Measurements from ENCODE around the gene IL23A.
"Not testable (repeated sequence)": the region's sequence is repeated elsewhere in the genome, so short reads cannot be mapped to it uniquely, and the experiment has no call there.

Gene IL23A, protein sequence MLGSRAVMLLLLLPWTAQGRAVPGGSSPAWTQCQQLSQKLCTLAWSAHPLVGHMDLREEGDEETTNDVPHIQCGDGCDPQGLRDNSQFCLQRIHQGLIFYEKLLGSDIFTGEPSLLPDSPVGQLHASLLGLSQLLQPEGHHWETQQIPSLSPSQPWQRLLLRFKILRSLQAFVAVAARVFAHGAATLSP

DNA sequence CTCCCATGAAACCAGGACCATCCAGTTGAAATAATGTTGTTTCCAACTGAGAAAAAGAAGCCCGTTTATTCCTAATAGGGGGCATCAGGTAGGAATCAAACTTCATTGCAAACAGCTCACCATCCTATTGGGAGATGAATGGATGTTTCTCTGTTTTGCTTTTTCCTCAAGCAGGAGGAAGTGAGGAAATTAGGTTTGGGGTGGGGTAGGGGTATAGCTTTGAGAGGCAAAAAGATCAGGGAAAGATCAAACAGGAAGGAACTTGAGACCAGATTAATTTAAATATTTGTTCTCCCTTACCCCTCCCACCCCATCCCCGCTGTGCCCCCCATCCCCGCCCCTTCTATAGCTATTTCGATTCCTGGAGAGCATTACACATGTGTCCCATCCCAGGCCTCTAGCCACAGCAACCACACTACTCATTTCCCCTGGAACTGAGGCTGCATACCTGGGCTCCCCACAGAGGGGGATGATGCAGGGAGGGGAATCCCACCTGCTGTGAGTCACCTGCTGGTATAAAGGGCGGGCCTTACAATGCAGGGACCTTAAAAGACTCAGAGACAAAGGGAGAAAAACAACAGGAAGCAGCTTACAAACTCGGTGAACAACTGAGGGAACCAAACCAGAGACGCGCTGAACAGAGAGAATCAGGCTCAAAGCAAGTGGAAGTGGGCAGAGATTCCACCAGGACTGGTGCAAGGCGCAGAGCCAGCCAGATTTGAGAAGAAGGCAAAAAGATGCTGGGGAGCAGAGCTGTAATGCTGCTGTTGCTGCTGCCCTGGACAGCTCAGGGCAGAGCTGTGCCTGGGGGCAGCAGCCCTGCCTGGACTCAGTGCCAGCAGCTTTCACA, at the start of gene IL23A:
Gene IL23A, plus strand, starts transcription at position 577 of the 850 bp plus-strand sequence. Its CDS starts 161 bp downstream, at position 738.
- peak; percentile 90 to 93 for DNase-seq

DNA sequence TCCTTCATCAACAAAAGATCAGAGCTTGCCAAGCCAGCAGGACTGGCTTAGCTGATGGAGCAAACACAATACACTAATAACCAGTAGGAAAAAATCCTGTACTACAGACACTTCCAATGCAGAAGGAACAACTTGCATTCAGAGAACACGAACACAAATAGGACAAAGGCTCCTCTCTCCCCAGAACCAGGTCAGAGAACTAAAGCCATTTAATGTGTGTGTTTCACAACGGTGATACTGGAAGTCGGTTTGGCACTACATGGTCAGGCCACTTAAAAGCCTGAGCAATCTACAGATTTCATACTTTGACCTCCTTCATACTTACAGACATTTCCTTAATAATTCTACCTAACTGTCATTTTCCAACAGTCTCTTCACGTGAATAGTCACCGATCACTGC, 44.9 kb upstream of the IL23A start:
- no peak for DNase-seq

DNA sequence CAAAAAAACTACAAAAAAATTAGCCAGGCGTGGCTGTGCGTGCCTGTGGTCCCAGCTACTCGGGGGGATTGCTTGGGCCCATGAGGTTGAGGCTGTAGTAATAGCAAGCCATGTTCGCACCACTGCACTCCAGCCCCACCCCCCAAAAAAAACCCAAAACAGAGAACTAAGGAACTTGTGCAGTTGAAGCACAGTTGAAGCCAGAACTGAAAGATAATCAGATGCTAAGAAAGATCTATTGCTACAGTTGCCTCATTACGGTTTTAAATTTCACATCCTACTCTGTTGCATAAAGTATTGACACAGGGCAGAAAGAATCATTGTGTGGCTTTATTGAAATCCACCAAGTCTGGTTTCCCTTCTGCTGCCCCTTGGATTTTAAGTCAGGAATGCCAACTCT, 42.4 kb upstream of the IL23A start:
- DNase-seq, result no peak

DNA sequence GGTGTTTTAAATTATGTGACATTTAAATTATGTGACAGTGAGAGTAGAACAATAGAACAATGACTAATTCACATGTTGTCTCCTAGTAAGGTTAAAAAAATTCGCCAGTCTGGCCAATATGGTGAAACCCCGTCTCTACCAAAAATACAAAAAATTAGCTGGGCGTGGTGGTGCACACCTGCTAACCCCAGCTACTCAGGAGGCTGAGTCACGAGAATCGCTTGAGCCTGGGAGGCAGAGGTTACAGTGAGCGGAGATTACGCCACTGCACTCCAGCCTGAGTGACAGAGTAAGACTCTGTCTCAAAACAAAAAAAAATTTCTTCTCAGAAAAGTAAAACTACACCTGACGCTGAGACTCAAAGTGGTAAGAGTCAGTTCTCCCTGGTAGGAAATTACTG, 41.3 kb upstream of the IL23A start:
- no peak for DNase-seq

DNA sequence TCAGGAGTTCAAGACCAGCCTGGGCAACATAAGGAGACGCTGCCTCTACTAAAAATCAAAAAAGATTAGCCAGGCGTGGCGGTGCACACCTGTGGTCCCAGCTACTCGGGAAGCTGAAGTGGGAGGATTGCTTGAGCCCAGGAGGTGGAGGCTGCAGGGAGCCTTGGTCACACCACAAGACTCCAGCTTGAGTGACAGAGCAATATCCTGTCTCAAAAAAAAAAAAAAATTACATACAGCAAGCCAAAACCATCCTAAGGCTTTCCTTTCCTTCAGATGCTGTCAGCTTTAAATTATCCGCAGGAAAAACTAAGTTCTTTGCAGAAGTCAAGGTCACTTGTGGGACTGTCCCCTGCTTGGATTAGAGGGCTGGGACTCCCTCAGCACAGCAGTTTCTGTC, 39.9 kb upstream of the IL23A start:
- no peak for DNase-seq

DNA sequence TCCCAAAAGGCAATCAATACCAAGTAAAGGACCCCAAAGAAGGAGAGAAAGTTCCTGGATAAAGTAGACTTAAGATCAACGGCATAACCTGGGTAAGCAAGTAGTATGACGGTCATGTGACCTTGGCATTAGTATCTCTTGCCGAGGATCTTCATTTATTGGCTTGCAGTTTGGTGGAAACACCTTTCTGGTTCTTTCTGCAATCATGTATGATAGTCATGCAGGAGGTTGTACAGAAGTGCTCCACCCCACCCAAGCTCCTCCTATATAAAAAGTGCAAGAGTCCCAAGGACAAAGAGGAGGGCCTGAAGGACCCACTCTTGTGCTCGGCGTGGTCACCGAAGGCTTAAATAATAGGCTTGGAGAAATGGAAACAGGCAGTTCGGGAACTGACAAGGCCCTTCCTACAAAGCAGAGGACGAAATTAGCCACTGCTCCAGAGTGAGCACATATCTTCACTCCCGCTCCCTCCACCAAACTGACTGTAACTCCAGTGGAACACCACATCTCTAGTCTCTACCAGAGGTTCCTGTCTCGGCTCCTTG, 39.3 kb upstream of the IL23A start:
- DNase-seq, result peak; percentile 12 to 57

DNA sequence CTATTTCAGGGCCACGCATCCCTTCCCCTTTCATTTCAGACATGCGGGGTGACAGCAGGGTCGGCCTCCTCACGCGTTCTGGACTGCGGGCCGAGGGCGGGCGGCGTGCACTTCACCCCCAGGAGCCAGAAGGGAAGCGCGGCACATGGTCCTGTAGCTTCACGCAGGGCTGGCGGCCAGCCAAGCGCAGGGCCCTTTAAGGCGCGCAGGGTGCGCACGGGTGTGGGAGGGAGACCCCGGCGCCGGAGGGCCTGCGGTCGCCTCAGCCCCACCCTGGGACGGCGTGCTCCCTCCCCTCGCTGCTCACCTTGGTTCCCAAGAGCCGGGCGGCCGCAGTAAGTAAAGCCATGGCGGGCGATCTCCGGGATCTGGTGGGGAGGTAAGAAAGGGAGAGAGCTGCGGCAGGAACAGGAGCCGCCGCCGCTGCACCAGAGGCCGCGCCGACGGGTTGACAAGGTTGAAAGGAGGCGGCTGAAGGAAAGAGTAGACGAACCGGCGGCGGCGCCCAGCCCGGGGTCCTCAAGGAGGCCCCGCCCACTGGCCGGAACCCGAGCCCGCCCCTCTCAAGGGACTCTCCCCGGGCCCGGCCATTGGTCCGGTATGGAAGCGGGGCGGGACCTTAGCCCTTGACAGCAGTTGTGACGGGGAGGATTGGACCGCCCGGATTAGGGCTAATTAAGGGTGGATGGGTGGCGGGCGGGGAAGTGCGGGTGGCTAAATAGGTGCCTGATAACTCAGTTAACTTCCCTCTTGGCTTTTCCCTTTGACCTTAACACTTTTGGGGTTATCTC, 38.6 kb upstream of the IL23A start, which contains the start of gene CS:
Gene CS, minus strand, starts transcription at position 478 of the 791 bp plus-strand sequence. Its CDS starts 129 bp downstream, at position 349.
- peak; percentile 99 for DNase-seq

DNA sequence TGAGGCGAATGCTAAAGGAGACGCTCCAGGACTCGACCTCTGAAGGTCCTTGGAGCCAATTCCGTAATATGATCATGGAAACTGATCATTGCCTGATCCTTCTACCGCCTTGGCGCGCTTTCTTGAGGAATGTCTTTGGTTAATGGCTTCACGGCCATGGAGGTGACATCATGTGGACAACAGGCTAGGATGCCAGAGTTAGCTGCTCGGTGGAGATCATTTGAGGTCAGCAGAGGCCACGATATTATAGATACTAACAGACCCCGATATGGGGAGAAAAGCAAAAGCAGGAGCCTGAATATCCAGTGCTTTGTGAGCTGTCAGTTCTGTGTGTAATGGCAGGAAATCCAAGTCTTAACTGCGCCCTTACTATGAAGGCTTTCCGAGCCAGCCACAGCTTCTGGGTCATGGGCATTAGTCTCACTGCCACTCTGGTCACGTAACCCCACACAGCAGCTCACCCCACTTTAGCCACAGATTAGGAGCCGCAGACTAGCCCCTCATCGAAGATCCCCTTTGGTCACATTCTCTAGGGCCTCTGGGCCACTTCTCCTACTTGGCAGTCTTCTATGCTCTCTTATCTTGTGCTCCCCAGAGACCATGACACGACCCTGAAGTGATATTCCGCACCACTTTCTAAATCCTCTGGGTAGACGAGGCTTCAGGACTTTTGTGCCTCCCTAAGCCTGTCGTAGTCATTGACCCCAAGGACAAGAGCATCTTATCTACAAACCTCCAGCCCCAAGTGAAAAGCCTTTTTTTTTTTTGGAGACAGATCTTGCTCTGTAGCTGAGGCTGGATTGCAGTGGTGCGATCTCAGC, 37.8 kb upstream of the IL23A start:
- DNase-seq, result no peak

DNA sequence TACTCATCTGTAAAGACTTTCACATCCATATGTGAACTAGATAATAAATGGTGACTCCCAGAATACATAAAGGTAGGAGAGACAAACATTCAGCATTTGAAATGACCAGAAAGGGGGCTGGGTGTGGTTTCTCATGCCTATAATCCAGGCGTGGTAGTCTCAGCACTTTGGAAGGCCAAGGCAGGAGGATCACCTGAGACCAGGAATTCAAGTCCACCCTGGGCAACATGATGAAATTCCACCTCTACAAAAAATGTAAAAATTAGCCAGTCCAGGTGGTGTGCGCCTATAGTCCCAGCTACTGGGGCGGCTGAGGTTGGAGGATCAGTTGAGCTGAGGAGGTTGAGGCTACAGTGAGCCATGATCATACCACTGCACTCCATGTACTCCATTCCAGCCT, 34.4 kb upstream of the IL23A start:
- DNase-seq, result no peak

DNA sequence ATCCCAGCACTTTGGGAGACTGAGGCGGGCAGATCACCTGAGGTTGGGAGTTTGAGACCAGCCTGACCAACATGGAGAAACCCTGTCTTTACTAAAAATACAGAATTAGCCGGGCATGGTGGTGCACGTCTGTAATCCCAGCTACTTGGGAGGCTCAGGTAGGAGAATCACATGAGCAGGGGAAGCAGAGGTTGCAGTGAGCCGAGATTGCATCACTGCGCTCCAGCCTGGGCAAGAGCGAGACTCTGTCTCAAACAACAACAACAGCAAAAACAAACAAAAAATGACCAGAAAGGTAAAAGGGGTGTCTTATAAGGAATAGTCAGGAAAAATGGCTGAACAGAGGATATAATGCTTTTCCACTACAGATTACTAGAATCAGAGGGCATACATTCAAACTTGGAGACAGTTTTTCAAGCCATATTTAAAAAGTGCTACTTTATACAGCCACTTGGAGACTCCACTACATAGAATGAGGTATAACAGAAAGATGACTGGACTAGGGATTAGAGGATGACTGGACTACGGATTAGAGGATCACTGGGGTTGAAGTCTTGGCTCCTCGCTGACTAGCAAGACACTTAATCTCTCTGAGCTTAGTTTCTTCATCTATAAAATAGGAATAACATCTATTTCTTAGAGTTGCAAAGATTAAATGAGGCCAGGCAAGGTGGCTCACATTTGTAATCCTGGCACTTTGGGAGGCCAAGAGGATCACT, 33.7 kb upstream of the IL23A start:
- DNase-seq, result no peak

DNA sequence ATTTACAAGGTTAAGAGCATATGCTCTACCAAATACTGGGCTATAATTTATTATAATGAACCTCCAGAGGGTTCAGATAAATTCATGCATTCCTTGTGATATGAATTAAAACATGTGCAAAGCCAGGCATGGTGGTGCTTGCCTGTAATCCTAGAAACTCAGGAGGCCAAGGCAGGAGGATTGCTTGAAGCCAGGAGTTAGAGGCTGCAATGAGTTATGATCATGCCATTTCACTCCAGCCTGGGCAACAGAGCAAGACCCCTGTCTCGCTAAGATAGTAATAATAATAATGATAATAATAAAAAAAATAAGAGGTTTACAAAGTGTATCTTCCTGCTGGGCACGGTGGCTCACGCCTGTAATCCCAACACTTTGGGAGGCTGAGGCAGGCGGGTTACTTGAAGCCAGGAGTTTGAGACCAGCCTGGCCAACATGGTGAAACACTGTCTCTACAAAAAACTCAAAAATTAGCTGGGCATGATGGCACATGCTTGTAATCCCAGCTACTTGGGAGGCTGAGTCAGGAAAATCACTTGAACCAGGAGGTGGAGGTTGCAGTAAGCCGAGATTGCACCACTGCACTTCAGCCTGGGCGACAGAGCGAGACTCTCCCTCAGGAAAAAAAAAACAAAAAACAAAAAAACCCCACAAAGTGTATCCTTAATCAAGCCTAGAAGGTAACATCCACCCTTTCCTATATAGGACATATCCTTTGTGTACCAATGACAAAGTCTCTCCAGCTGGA, 31.3 kb upstream of the IL23A start:
- DNase-seq, result no peak

DNA sequence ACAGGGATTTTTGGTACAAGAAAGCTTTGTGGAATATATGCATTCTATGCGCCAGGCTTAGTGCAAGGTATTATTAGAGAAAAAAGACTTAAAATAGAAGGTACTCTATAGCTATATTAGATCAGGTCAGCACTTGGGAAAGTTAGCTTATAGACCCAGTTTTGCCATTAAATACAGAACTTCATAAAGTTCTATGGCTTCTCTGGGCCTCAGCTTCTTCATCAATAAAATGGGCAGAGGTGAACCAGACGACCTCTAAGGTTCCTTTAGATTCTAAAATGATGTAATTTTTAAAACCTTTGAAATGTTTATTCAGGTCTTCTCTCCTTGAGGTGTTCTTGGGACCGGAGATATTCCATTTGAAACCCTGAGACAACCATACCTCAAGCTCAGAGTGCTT, 30.0 kb upstream of the IL23A start:
- no peak for DNase-seq

DNA sequence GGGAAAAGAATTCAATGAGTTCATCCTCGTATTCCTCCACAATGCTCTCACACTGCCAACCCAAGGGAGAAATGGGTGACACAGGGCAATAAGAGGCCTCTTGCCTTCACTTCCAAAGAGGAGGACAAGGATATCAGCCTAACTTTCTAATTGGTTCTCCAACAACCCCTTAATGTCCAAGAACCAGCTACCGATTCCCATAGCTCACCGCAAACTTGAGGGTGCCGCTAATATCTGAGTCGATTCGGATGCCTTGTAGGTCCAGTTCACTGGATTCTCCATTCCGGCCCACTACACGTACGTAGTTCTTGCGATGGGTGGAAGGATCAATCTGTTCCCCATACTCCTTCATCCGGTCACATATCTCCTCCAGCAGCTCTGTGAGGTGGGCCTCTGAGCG, 27.7 kb upstream of the IL23A start:
- DNase-seq, result no peak

DNA sequence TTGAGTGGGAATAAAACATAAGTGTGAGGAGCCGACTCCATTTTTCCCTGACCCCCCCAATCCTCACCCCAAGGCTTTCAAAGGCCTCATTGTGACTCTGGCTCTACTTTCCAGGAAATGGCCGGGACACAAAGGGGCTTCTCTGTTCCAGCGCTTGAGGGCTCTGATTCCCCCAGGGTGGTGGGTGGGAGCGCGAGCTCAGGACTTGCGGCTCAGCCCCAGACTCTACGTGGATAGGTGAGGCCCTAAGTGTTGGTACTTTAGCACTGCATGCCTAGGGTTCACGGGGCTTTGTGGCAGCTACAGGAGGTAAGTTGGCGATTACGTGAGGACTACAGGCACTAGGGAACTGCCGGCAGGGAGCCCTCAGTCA, 23.4 kb upstream of the IL23A start:
- no peak for DNase-seq

DNA sequence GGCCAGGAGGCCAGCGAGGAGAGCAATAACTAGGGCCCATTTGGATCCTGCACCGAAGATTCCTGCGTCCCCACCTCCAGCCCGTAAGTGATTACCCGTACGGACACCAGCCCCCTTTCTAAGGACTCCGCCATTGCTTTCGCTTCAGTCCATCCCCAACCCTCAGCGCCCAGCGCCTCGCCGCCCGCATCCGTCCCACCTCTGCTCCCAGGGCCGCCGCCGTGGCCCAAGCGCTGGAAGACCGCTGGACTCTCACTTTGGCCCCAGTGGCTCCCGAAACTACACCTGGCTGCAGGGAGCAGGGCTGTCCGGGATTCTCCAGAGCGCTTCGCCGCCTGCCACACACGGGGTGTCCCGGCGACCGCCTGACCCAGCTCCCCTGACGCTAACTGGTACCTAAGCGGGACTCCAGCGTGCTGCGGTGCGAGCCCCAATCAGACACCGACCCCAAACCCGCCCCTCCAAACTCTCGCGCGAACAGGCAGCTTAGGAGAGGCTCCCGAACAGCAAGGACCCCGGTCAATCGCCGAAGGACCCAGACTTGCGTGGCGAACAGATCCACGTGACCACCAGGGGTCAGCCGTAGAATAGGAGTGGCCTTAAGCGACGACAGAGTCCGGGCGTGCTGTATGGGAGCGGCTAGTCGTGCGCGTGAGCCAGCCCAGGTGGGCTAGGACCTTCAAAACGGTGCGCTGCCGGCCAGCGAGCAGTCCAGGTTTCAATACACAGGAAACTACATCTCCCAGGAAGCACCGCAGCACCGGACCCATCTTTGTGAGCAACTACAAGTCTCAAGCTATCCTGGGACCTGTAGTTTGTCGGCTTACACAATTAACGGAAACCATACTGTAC, 22.8 kb upstream of the IL23A start, which contains the start of gene CNPY2:
Gene CNPY2, minus strand, starts transcription at position 367 of the 852 bp plus-strand sequence. CDS start 771 bp downstream, outside the sequence.
- peak; percentile 96 for DNase-seq

DNA sequence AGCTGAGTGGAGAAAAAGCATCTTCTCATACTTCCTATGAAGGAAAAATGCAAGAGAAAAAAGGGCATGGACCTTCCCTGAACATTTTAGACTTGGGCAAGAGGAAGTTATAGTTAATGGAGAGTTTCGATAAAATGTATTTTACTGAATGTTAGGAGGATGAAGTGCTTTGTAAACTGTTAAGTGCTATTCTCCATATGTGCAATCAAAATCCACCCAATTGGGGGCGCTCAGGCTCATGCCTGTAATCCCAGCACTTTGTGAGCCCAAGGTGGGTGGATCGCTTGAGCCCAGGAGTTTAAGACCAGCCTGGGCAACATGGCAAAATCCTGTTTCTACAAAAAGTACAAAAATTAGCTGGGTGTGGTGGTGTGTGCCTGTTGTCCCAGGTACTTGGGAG, 21.0 kb upstream of the IL23A start:
- no peak for DNase-seq

DNA sequence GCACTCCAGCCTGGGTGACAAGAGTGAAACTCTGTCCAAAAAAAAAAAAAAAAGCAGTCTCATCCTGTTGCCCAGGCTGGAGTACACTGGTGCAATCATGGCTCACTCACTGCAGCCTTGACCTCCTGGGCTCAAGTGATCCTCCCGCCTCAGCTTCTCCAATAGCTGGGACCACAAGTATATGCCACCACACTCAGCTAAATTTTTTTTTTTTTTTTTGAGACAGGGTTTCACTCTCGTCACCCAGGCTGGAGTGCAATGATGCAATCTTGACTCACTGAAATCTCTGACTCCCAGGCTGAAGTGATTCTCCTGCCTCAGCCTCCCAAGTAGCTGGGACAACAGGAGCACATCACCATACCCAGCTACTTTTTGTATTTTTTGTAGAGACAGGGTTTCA, 17.7 kb upstream of the IL23A start:
- DNase-seq, result peak in 1 of 2 donors; percentile 47

DNA sequence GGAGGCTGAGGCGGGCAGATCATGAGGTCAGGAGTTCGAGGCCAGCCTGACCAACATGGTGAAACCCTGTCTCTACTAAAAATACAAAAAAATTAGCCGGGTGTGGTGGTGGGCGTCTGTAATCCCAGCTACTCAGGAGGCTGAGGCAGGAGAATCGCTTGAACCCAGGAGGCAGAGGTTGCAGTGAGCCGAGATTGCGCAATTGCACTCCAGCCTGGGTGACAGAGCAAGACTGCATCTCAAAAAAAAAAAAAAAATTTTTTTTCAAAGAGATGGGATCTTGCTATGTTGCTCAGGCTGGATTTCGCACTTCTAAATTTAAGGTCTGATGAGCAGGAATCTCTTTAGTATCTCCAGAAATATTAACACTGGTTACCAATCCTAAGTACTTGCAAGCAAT, 17.1 kb upstream of the IL23A start:
- not testable (repeated sequence) for DNase-seq

DNA sequence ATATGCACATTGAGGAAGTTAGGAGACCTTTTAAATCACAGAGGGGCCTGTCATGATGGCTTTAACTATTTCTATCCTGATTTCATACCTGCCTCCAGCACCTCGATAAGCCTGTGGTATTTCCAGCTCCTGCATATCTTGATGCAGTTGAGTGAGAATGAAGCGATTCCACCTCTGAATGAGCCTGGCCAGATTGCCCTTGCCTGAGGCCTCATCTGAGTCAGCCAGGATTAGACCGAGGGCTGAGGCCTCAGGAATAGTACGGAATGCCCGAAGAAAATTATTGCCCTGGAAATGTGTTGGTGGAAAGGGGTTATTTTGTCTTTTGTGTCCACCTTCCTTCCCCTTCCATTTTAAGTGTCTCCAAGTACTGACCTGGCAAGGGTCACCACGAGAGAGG, 14.5 kb upstream of the IL23A start:
- DNase-seq, result no peak

DNA sequence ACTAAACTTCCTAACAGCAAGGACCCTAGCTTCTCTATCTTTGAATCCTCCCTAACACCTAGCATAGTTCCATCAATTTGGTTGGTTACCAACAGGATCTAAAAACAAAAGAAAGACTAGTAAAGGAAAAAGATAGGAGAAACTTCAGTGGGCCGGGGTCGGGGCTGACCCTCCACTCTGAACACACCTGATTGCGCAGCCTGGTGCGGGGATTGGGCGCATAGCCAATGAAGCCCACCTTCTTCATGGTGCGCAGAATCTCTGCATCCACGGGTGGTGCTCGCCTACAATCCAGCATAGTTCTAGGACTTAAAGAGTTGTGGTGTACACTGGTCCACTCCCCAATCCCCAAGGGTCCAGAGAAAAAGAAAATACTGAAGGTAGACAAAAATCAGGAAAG, 12.6 kb upstream of the IL23A start:
- no peak for DNase-seq
